GM19467 (cell line): ENCODE measurements around the gene SP100.
A peak's percentile ranks its signal among the peaks of the same experiment; 100 is the strongest.
"Not testable (repeated sequence)": the region's sequence is repeated elsewhere in the genome, so short reads cannot be mapped to it uniquely, and the experiment has no call there.

ENCODE experiments used
- ATAC-seq: cut with Tn5 transposase; IDR thresholded peaks from one replicate; pipeline ENCODE4 v1.9.1; 2021; ENCODE audit warnings: mild to moderate bottlenecking, moderate library complexity; ENCODE audit not compliant: unreplicated experiment

The SP100 gene

GRCh38 chr2:230418341-230419016, 2.5 kb downstream of the SP100 start:
- no peak for ATAC-seq

GRCh38 chr2:230419181-230419580, 3.2 kb downstream of the SP100 start:
- ATAC-seq, result no peak

- ATAC-seq, result no peak
These were observed 6.1 kb downstream of the SP100 start for GRCh38 chr2:230422149-230422548.

- no peak for ATAC-seq
These were observed 8.0 kb downstream of the SP100 start for GRCh38 chr2:230423851-230424458.

GRCh38 chr2:230425377-230425776, 9.4 kb downstream of the SP100 start:
- ATAC-seq, result no peak

GRCh38 chr2:230429513-230429912, 13.5 kb downstream of the SP100 start:
- no peak for ATAC-seq

GRCh38 chr2:230430957-230431910, 15.2 kb downstream of the SP100 start:
- no peak for ATAC-seq

- no peak for ATAC-seq
These were observed 18.8 kb downstream of the SP100 start for GRCh38 chr2:230434677-230435324.

GRCh38 chr2:230435431-230435830, 19.4 kb downstream of the SP100 start:
- no peak for ATAC-seq

GRCh38 chr2:230439121-230439520, 23.1 kb downstream of the SP100 start:
- not testable (repeated sequence) for ATAC-seq

GRCh38 chr2:230439590-230439989, 23.6 kb downstream of the SP100 start:
- no peak for ATAC-seq

GRCh38 chr2:230441227-230441897, 25.4 kb downstream of the SP100 start:
- ATAC-seq, result peak; percentile 72

GRCh38 chr2:230443541-230443940, 27.5 kb downstream of the SP100 start:
- ATAC-seq, result no peak

GRCh38 chr2:230444832-230445231, 28.8 kb downstream of the SP100 start:
- no peak for ATAC-seq

- no peak for ATAC-seq
These were observed 31.0 kb downstream of the SP100 start for GRCh38 chr2:230447036-230447435.

GRCh38 chr2:230447455-230448451, 31.8 kb downstream of the SP100 start:
- peak; percentile 76 for ATAC-seq

GRCh38 chr2:230449901-230450467, 34.0 kb downstream of the SP100 start:
- no peak for ATAC-seq

GRCh38 chr2:230453006-230453405, 37.0 kb downstream of the SP100 start:
- ATAC-seq, result no peak
